Measurements from ENCODE around the gene CEP128. TPM values are rescaled to one million over a fixed set of nuclear protein-coding genes. Genes with fewer than 3 reads are reported as not detected.

CEP128 gene
- total RNA-seq, 4 donors from 2014 or later = 1.3 to 29.8 (median 11.9) TPM

GRCh38 chr14:80465546-80466220 lies 475.9 kb downstream of the CEP128 start:
- DNase-seq = no peak
- Histone ChIP-seq H3K9me3 (no peaks in the 10 kb centered on the region), H3K4me3 (no peak overlapping the region), H3K4me1 (no peaks in the 10 kb centered on the region), H3K27ac (no peak overlapping the region), H3K36me3 (no peaks in the 10 kb centered on the region), H3K27me3 (no peaks in the 10 kb centered on the region)
- TF ChIP-seq CTCF (IDR thresholded peaks at IDR 0.05) (no peak), POLR2A (IDR thresholded peaks at IDR 0.05) (no peak)
- intact Hi-C loops (cut with DNase I; ENCODE audit: low total_unique reads) = no loop called here

- Histone ChIP-seq H3K27ac (no peak overlapping the region), H3K9me3 (no peaks in the 10 kb centered on the region), H3K4me1 (no peaks in the 10 kb centered on the region), H3K36me3 (no peaks in the 10 kb centered on the region), H3K27me3 (no peaks in the 10 kb centered on the region), H3K4me3 (no peak overlapping the region)
- intact Hi-C loops (cut with DNase I; ENCODE audit: low total_unique reads) = no loop called here
- no peak for TF ChIP-seq CTCF (IDR thresholded peaks at IDR 0.05)
- no peak for TF ChIP-seq POLR2A (IDR thresholded peaks at IDR 0.05)
- DNase-seq = no peak
These were observed 476.9 kb downstream of the CEP128 start for GRCh38 chr14:80464531-80465149.

GRCh38 chr14:80456209-80456608 lies 485.3 kb downstream of the CEP128 start:
- intact Hi-C loops (cut with DNase I; ENCODE audit: low total_unique reads) = no loop called here
- TF ChIP-seq POLR2A (IDR thresholded peaks at IDR 0.05) = no peak
- no peak for TF ChIP-seq CTCF (IDR thresholded peaks at IDR 0.05)
- DNase-seq = no peak
- Histone ChIP-seq H3K4me3 (no peak overlapping the region), H3K9me3 (no peaks in the 10 kb centered on the region), H3K27ac (no peak overlapping the region), H3K27me3 (no peaks in the 10 kb centered on the region), H3K36me3 (no peaks in the 10 kb centered on the region), H3K4me1 (no peaks in the 10 kb centered on the region)

GRCh38 chr14:80455031-80455430 lies 486.5 kb downstream of the CEP128 start:
- no peak overlapping the region for H3K27ac ChIP-seq
- no peak for DNase-seq
- no peak overlapping the region for H3K4me3 ChIP-seq
- no peaks in the 10 kb centered on the region for H3K36me3 ChIP-seq
- H3K27me3 ChIP-seq = no peaks in the 10 kb centered on the region
- H3K9me3 ChIP-seq = no peaks in the 10 kb centered on the region
- intact Hi-C loops (cut with DNase I; ENCODE audit: low total_unique reads) = no loop called here
- no peaks in the 10 kb centered on the region for H3K4me1 ChIP-seq
- no peak for TF ChIP-seq CTCF (IDR thresholded peaks at IDR 0.05)
- no peak for TF ChIP-seq POLR2A (IDR thresholded peaks at IDR 0.05)

GRCh38 chr14:80448267-80448666 lies 493.3 kb downstream of the CEP128 start:
- TF ChIP-seq POLR2A (IDR thresholded peaks at IDR 0.05) (no peak), CTCF (IDR thresholded peaks at IDR 0.05) (no peak)
- H3K27me3 ChIP-seq = no peaks in the 10 kb centered on the region
- H3K4me3 ChIP-seq = no peak overlapping the region
- no peaks in the 10 kb centered on the region for H3K4me1 ChIP-seq
- no peak for DNase-seq
- H3K9me3 ChIP-seq = no peaks in the 10 kb centered on the region
- no peak overlapping the region for H3K27ac ChIP-seq
- intact Hi-C loops (cut with DNase I; ENCODE audit: low total_unique reads) = no loop called here
- no peaks in the 10 kb centered on the region for H3K36me3 ChIP-seq

Measured in uterus (tissue), 4 donors.